Muscle layer of duodenum (tissue), 2 donors: ENCODE measurements around the gene MALRD1.

Source experiments
- H3K27ac ChIP-seq: one replicate; pipeline ENCODE4 v1.7.0; 2013; ENCODE audit warnings: mild to moderate bottlenecking, low read length
- H3K27me3 ChIP-seq: one replicate; pipeline ENCODE4 v1.7.0; 2013; ENCODE audit warnings: low read depth, mild to moderate bottlenecking, control low read depth, low read length
- H3K36me3 ChIP-seq, 2 donors: one replicate each; pipeline ENCODE4 v1.7.0; 2013; ENCODE audit warnings: low read length in 2 of 2, control low read depth in 1 of 2, mild to moderate bottlenecking in 1 of 2; ENCODE audit not compliant: insufficient read depth in 2 of 2, control insufficient read depth in 1 of 2
- H3K4me1 ChIP-seq, 2 donors: one replicate each; pipeline ENCODE4 v1.7.0; 2013; ENCODE audit warnings: low read length in 2 of 2, mild to moderate bottlenecking in 2 of 2, control low read depth in 1 of 2, moderate library complexity in 1 of 2; ENCODE audit not compliant: insufficient read depth in 2 of 2, control insufficient read depth in 1 of 2
- H3K4me3 ChIP-seq, 2 donors: one replicate each; pipeline ENCODE4 v1.7.0; 2013; ENCODE audit warnings: low read length in 2 of 2, low read depth in 1 of 2, mild to moderate bottlenecking in 1 of 2
- H3K9me3 ChIP-seq, 2 donors: one replicate each; pipeline ENCODE4 v1.7.0; 2013; ENCODE audit warnings: low read length in 2 of 2, control low read depth in 1 of 2, mild to moderate bottlenecking in 1 of 2; ENCODE audit not compliant: control insufficient read depth in 1 of 2
- donor health status: healthy.

The MALRD1 gene

GRCh38 chr10:19626156-19626555 is 577.6 kb downstream of the MALRD1 start:
- H3K4me1 ChIP-seq: peaks cover 0 to 10% of the 10 kb centered on the region in 2 donors
- no peak overlapping the region for H3K27ac ChIP-seq
- H3K4me3 ChIP-seq: no peak overlapping the region

GRCh38 chr10:19628767-19629560 is 580.4 kb downstream of the MALRD1 start:
- H3K4me3 ChIP-seq: no peak overlapping the region

More at GRCh38 chr10:19626156-19626555, 577.6 kb downstream of the MALRD1 start:
- no peaks in the 10 kb centered on the region for H3K27me3 ChIP-seq
- H3K36me3 ChIP-seq: no peaks in the 10 kb centered on the region
- H3K9me3 ChIP-seq: no peaks in the 10 kb centered on the region

GRCh38 chr10:19629567-19629966 is 581.0 kb downstream of the MALRD1 start:
- Histone ChIP-seq H3K36me3 (no peaks in the 10 kb centered on the region), H3K4me3 (no peak overlapping the region), H3K9me3 (no peaks in the 10 kb centered on the region), H3K27ac (no peak overlapping the region), H3K4me1 (peaks cover 0 to 10% of the 10 kb centered on the region in 2 donors), H3K27me3 (no peaks in the 10 kb centered on the region)

More at GRCh38 chr10:19628767-19629560, 580.4 kb downstream of the MALRD1 start:
- Histone ChIP-seq H3K36me3 (no peaks in the 10 kb centered on the region), H3K27me3 (no peaks in the 10 kb centered on the region), H3K27ac (no peak overlapping the region), H3K4me1 (peaks cover 0 to 10% of the 10 kb centered on the region in 2 donors), H3K9me3 (no peaks in the 10 kb centered on the region)

GRCh38 chr10:19634163-19634562 is 585.6 kb downstream of the MALRD1 start:
- Histone ChIP-seq H3K36me3 (no peaks in the 10 kb centered on the region), H3K4me1 (peaks cover 0 to 18% of the 10 kb centered on the region in 2 donors), H3K9me3 (no peaks in the 10 kb centered on the region), H3K4me3 (no peak overlapping the region), H3K27me3 (no peaks in the 10 kb centered on the region), H3K27ac (no peak overlapping the region)

- Histone ChIP-seq H3K9me3 (no peaks in the 10 kb centered on the region), H3K4me1 (peaks cover 0 to 10% of the 10 kb centered on the region in 2 donors), H3K27me3 (no peaks in the 10 kb centered on the region), H3K4me3 (peak overlapping the region; percentile 13 to 32), H3K36me3 (no peaks in the 10 kb centered on the region), H3K27ac (peak overlapping the region; percentile 49)
Measured at GRCh38 chr10:19638182-19638895, 589.7 kb downstream of the MALRD1 start.

- Histone ChIP-seq H3K4me3 (peak overlapping the region; percentile 13 to 32), H3K36me3 (no peaks in the 10 kb centered on the region), H3K4me1 (peaks cover 0 to 10% of the 10 kb centered on the region in 2 donors), H3K27me3 (no peaks in the 10 kb centered on the region), H3K27ac (peak overlapping the region; percentile 40), H3K9me3 (no peaks in the 10 kb centered on the region)
Measured at GRCh38 chr10:19638896-19639233, 590.3 kb downstream of the MALRD1 start.

- Histone ChIP-seq H3K4me3 (no peak overlapping the region), H3K27me3 (no peaks in the 10 kb centered on the region), H3K27ac (no peak overlapping the region), H3K36me3 (no peaks in the 10 kb centered on the region), H3K4me1 (peaks cover 0 to 10% of the 10 kb centered on the region in 2 donors), H3K9me3 (no peaks in the 10 kb centered on the region)
Measured at GRCh38 chr10:19640566-19641263, 592.1 kb downstream of the MALRD1 start.

- Histone ChIP-seq H3K27me3 (no peaks in the 10 kb centered on the region), H3K9me3 (no peaks in the 10 kb centered on the region), H3K36me3 (no peaks in the 10 kb centered on the region), H3K27ac (no peak overlapping the region), H3K4me1 (peaks cover 0 to 9% of the 10 kb centered on the region in 2 donors), H3K4me3 (no peak overlapping the region)
Measured at GRCh38 chr10:19651549-19651948, 602.9 kb downstream of the MALRD1 start.

- no peaks in the 10 kb centered on the region for H3K27me3 ChIP-seq
- H3K36me3 ChIP-seq: no peaks in the 10 kb centered on the region
- no peak overlapping the region for H3K27ac ChIP-seq
- no peaks in the 10 kb centered on the region for H3K9me3 ChIP-seq
- H3K4me1 ChIP-seq: peaks cover 0 to 9% of the 10 kb centered on the region in 2 donors
- H3K4me3 ChIP-seq: no peak overlapping the region
Measured at GRCh38 chr10:19652750-19653149, 604.1 kb downstream of the MALRD1 start.

GRCh38 chr10:19653931-19654330 is 605.3 kb downstream of the MALRD1 start:
- Histone ChIP-seq H3K27me3 (no peaks in the 10 kb centered on the region), H3K4me3 (no peak overlapping the region), H3K9me3 (no peaks in the 10 kb centered on the region), H3K27ac (no peak overlapping the region), H3K4me1 (peaks cover 0 to 9% of the 10 kb centered on the region in 2 donors), H3K36me3 (no peaks in the 10 kb centered on the region)

- Histone ChIP-seq H3K36me3 (no peaks in the 10 kb centered on the region), H3K27me3 (no peaks in the 10 kb centered on the region), H3K4me1 (peaks cover 0 to 9% of the 10 kb centered on the region in 2 donors), H3K9me3 (no peaks in the 10 kb centered on the region), H3K27ac (no peak overlapping the region), H3K4me3 (no peak overlapping the region)
Measured at GRCh38 chr10:19654576-19654975, 606.0 kb downstream of the MALRD1 start.
